Loucy (cell line): ENCODE data around the gene PRELP.

ENCODE experiments used
- H2AFZ ChIP-seq: fragments of 200-600 bp; sonication (generic); 2 replicates; pipeline ENCODE4 v1.6.0; 2016; ENCODE audit warnings: antibody characterized with exemption, mild to moderate bottlenecking, low read length, moderate library complexity
- H3F3A ChIP-seq: fragments of 200-600 bp; 2 replicates; pipeline ENCODE4 v1.6.0; 2016; ENCODE audit warnings: antibody characterized with exemption, low read depth, mild to moderate bottlenecking
- H3K27me3 ChIP-seq: fragments of 200-600 bp; sonication (generic); 2 replicates; pipeline ENCODE4 v1.6.1; 2014; ENCODE audit warnings: low read length, mild to moderate bottlenecking; ENCODE audit not compliant: insufficient read depth, poor library complexity, severe bottlenecking
- H3K36me3 ChIP-seq: fragments of 200-600 bp; sonication (generic); 2 replicates; pipeline ENCODE4 v1.6.1; 2016; ENCODE audit warnings: low read length; ENCODE audit not compliant: insufficient read depth
- H3K4me1 ChIP-seq: fragments of 200-600 bp; sonication (generic); 2 replicates; pipeline ENCODE4 v1.5.1; 2014; ENCODE audit warnings: low read length, mild to moderate bottlenecking; ENCODE audit not compliant: insufficient read depth, poor library complexity, severe bottlenecking
- H3K4me2 ChIP-seq: fragments of 200-600 bp; sonication (generic); 2 replicates; pipeline ENCODE4 v1.6.0; 2014; ENCODE audit warnings: antibody characterized with exemption, low read length, low read depth, mild to moderate bottlenecking; ENCODE audit not compliant: poor library complexity, severe bottlenecking
- H3K4me3 ChIP-seq: fragments of 200-600 bp; sonication (generic); 2 replicates; pipeline ENCODE4 v1.5.1; 2014; ENCODE audit warnings: low read length, mild to moderate bottlenecking, mixed read lengths; ENCODE audit not compliant: poor library complexity, severe bottlenecking
- H3K79me2 ChIP-seq: fragments of 200-600 bp; sonication (generic); 2 replicates; pipeline ENCODE4 v1.6.1; 2014; ENCODE audit warnings: low read length; ENCODE audit not compliant: insufficient read depth
- H3K9ac ChIP-seq: fragments of 200-600 bp; sonication (generic); 2 replicates; pipeline ENCODE4 v1.6.0; 2014; ENCODE audit warnings: mild to moderate bottlenecking, low read depth, low read length, moderate library complexity; ENCODE audit not compliant: poor library complexity, severe bottlenecking
- H3K9me2 ChIP-seq: fragments of 200-600 bp; sonication (generic); replicated peaks from 2 replicates; pipeline ENCODE4 v1.6.1; 2016; ENCODE audit warnings: low read depth, low read length, mixed read lengths
- H3K9me3 ChIP-seq: fragments of 200-600 bp; sonication (generic); 2 replicates; pipeline ENCODE4 v1.6.1; 2014; ENCODE audit warnings: mild to moderate bottlenecking, antibody characterized with exemption, low read length, low read depth; ENCODE audit not compliant: insufficient read depth
- H4K20me1 ChIP-seq: fragments of 200-600 bp; sonication (generic); 2 replicates; pipeline ENCODE4 v1.6.0; 2014; ENCODE audit warnings: antibody characterized with exemption, low read length, mild to moderate bottlenecking; ENCODE audit not compliant: insufficient read depth, poor library complexity, severe bottlenecking
- EZH2phosphoT487 ChIP-seq: fragments of 200-600 bp; IDR thresholded peaks from 2 replicates; pipeline ENCODE4 v1.6.1; 2018; ENCODE audit warnings: antibody characterized with exemption, mild to moderate bottlenecking, moderate library complexity, borderline replicate concordance
- TF ChIP-seq, protein P1 (sequence below): fragments of 200-600 bp; sonication (generic); conservative IDR thresholded peaks from 2 replicates; pipeline ENCODE4 v1.5.1; 2014; ENCODE audit warnings: mild to moderate bottlenecking, antibody characterized with exemption, low read length

Gene PRELP

GRCh38 chr1:203437696-203438315 lies 37.8 kb upstream of the PRELP start:
- H3K9me2 ChIP-seq, result no peaks in the 10 kb centered on the region
- H3F3A ChIP-seq, result no peaks in the 10 kb centered on the region
- H3K4me3 ChIP-seq, result no peak overlapping the region
- H3K27me3 ChIP-seq, result no peaks in the 10 kb centered on the region
- no peak overlapping the region for H3K9ac ChIP-seq
- H3K36me3 ChIP-seq, result no peaks in the 10 kb centered on the region
- H3K9me3 ChIP-seq, result no peaks in the 10 kb centered on the region
- no peaks in the 10 kb centered on the region for H3K79me2 ChIP-seq
- no peaks in the 10 kb centered on the region for H4K20me1 ChIP-seq
- no peaks in the 10 kb centered on the region for H3K4me1 ChIP-seq
- no peak overlapping the region for H3K4me2 ChIP-seq
- no peak overlapping the region for H2AFZ ChIP-seq
- TF ChIP-seq EZH2phosphoT487, result no peak
- TF ChIP-seq, protein P1, sequence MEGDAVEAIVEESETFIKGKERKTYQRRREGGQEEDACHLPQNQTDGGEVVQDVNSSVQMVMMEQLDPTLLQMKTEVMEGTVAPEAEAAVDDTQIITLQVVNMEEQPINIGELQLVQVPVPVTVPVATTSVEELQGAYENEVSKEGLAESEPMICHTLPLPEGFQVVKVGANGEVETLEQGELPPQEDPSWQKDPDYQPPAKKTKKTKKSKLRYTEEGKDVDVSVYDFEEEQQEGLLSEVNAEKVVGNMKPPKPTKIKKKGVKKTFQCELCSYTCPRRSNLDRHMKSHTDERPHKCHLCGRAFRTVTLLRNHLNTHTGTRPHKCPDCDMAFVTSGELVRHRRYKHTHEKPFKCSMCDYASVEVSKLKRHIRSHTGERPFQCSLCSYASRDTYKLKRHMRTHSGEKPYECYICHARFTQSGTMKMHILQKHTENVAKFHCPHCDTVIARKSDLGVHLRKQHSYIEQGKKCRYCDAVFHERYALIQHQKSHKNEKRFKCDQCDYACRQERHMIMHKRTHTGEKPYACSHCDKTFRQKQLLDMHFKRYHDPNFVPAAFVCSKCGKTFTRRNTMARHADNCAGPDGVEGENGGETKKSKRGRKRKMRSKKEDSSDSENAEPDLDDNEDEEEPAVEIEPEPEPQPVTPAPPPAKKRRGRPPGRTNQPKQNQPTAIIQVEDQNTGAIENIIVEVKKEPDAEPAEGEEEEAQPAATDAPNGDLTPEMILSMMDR, result no peak

- no peaks in the 10 kb centered on the region for H3K36me3 ChIP-seq
- no peaks in the 10 kb centered on the region for H4K20me1 ChIP-seq
- no peak overlapping the region for H2AFZ ChIP-seq
- H3K79me2 ChIP-seq, result no peaks in the 10 kb centered on the region
- H3F3A ChIP-seq, result no peaks in the 10 kb centered on the region
- TF ChIP-seq, protein P1, result no peak
- no peak for TF ChIP-seq EZH2phosphoT487
- H3K9ac ChIP-seq, result no peak overlapping the region
- no peaks in the 10 kb centered on the region for H3K9me3 ChIP-seq
- no peaks in the 10 kb centered on the region for H3K27me3 ChIP-seq
- H3K4me3 ChIP-seq, result no peak overlapping the region
- H3K9me2 ChIP-seq, result no peaks in the 10 kb centered on the region
- no peaks in the 10 kb centered on the region for H3K4me1 ChIP-seq
- no peak overlapping the region for H3K4me2 ChIP-seq
Measured at GRCh38 chr1:203439131-203439730, 36.4 kb upstream of the PRELP start.

DNA sequence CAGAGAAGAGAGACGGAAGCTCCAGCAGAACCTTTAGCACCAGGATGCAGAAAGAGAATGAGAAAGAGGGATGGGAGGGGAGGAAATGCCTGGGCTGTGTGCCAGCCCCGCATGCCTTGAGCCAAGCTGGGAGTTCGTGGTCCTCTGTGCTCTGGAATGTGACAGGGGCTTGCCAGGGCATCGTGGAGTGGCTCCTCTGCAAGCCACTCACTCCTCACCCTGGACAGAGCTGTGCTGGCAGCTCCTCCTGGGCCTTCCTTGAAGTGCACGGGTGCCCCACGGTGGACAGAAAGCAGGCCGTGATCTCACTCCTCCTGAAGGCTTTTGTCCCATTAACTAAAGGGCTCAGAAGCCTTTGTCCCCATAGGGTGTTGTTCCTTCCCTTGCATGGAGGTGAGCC lies 34.8 kb upstream of the PRELP start:
- Histone ChIP-seq H3K4me3 (no peak overlapping the region), H3K9ac (no peak overlapping the region), H3K9me3 (no peaks in the 10 kb centered on the region), H4K20me1 (no peaks in the 10 kb centered on the region), H3K79me2 (no peaks in the 10 kb centered on the region), H3K9me2 (no peaks in the 10 kb centered on the region), H3K27me3 (no peaks in the 10 kb centered on the region), H3F3A (no peaks in the 10 kb centered on the region), H3K4me1 (no peaks in the 10 kb centered on the region), H3K36me3 (no peaks in the 10 kb centered on the region), H3K4me2 (no peak overlapping the region), H2AFZ (no peak overlapping the region)
- TF ChIP-seq EZH2phosphoT487, result no peak
- TF ChIP-seq, protein P1, result peak; percentile 56
